T-helper 1 cell (primary cell): ENCODE data around the gene NECAB2.

Experiments used
- DNase-seq, 5 donors: peaks; one replicate each; pipeline ENCODE4 v3.0.0-alpha.2; 2012 to 2020
- total RNA-seq, 4 donors: gene quantifications; one replicate each; lab custom pipeline; 2026; lab: John Stamatoyannopoulos, UW

Gene NECAB2
- total RNA-seq = 0 reads per million in 4 donors

GRCh38 chr16:83967838-83968305 lies at the start of gene NECAB2:
TSS of gene NECAB2 (plus strand) at chr16:83968244. CDS start at chr16:83968649, 405 bp downstream.
- no peak for DNase-seq

GRCh38 chr16:83920894-83921491 lies 47.1 kb upstream of the NECAB2 start:
- DNase-seq = no peak

DNA sequence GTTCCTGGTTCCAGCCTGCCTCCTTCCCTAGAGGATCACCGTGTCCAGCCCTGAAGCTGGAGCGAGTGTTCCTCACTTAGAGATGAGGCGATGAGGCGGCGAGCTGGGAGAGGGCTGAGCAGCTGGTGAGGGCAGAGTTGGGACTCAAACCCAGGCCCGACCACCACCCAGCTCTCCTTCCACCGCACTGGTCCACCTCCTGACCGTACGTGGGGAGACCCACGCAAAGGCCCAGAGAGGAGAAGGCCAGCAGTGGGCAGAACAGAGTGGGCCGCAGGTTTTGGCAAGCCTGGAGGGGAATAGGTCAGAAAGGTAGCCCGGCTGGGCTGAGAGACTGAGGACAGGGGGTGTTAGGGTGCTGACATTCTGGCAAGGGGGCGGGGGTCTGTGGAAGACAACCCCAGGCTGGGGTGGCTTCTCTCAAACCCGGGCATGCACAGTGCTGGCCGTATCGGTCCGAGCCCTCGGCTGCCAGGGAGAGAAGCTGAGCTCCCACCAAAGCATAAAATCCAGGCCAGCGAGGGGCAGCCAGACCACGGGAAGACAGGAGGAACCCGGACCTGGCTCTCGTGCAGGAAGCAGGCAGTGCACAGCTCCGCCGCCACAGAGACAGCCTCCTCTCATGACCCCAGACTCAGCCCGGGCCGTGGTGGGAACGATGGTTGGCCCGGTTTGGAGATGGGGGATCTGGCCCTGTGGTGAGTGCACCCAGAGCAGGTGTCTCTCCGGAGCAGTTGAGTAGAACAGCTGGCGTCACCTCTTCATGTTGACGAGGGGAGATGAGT lies 44.3 kb upstream of the NECAB2 start:
- no peak for DNase-seq

GRCh38 chr16:83924686-83925085 lies 43.4 kb upstream of the NECAB2 start:
- DNase-seq = no peak

DNA sequence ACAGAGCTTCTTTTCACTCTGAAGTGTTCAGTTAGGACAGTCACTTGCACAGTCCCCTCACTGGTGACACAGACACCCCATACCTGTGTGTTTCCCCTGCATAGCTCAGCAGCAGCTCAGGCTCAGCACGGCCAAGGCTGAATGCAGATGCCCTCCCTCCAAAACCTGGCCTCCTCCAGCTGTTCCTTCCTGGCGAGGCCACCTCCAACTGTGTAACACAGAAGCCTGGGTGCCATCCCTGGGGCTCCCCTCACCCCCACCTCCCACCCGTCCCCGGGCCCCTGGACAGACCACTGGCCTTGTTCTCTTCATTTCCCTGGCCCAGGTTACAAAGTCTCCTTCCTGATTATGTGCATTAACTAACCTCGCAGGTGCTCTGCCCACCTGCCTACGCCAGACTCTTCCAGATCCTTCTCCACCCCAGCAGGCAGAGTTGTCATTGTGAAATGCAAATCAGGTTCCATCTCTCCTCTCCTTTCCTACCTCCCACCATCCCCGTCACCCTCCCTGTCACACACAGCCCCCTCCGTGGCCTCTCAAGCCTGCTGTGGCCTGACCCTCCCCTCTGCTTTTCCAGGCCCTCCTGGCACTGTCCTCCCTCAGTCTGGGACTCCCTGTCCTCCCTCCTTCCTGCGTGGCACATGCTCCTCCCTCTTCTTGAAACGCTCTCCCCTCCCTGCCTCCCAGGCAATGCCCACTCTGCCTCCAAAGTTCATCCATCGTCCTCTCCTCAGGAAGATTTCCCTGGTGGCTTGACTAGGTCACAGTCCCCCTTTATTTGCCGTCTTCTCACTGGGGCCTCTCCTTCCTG lies 42.7 kb upstream of the NECAB2 start:
- no peak for DNase-seq

- no peak for DNase-seq
Measured at GRCh38 chr16:83925957-83926725, 41.9 kb upstream of the NECAB2 start.

GRCh38 chr16:83926726-83927397 lies 41.2 kb upstream of the NECAB2 start:
- peak in 3 of 5 donors; percentile 22 to 45 (median 33) for DNase-seq

GRCh38 chr16:83928341-83929055 lies 39.5 kb upstream of the NECAB2 start:
- DNase-seq = no peak

- DNase-seq = no peak
Measured at GRCh38 chr16:83929811-83930555, 38.1 kb upstream of the NECAB2 start.

- no peak for DNase-seq
Measured at GRCh38 chr16:83930730-83931500, 37.1 kb upstream of the NECAB2 start.

DNA sequence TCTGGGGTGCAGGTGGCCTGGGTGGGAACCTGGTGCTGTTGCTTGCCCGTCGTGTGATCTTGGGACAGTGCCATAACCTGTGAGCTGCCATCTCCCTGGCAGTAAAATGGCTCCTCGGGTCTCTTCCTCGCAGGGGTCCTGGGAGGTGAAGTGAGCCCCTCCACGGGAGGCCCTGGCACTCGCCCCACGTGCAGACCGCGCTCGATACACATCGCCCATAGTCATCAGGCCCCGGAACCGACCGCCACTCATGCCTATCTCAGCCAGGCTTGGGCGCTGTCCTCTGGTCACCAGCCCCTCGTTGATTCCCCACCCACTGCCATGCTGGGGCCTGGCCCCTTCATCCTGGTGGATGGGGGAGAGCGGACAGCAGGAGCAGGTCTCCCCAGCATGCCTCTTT lies 36.5 kb upstream of the NECAB2 start:
- no peak for DNase-seq

DNA sequence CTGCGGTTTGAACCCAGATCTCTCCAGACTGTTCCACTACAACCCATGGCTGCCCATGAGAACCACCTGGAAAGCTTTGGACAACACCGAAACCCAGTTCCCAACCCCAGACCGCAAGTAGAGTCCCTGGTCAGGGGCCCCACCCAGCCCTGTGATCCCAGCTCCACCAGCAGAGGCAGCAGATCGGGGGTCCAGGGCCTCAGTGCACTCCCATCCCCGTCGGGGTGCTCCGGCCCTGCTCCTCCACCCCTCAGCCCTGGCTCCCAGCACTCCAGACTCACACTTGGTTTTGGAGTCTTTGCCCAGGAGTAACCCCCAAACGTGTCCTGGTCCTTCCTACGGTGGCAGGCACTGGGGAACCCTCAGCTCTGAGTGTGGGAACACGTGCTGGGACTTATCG lies 35.7 kb upstream of the NECAB2 start:
- no peak for DNase-seq

- no peak for DNase-seq
Measured at GRCh38 chr16:83932955-83933673, 34.9 kb upstream of the NECAB2 start.

DNA sequence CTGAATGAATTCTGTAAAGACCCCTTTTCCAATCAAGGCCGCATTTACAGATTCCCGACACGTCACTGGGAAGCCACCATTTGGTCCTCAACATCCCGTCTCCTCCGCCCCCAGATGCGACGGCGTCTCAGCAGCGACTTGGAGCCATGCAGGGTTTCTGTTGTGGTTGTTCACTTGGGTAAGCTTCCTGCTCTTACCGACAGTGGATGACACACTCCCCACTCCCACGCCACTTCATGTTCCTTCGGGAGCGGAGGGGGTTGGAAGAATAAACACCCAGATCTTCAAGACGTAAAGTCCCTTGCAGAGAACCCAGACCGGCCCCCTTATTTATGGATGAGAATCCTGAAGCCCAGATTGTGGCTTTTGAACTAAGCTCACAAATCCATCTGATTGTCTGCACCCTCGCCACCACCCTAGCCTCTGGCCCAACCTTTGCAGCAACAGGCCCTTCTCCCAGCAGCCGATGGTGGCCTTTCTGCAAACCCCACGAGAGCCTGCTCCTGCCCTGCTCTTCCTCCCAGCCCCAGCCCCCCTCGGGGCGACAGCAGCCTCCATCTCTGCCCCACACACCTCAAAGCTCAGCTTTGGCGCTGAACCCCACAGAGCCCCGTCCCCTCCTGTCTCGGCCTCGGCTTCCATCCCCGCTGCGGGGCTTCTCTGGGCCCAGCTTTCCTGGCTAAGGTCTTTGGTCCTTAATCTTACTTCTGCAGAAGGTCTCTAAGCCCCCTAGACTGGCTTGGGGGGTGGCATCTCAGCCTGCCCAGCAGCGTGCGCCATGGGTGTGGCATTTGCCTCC lies 34.0 kb upstream of the NECAB2 start:
- no peak for DNase-seq

DNA sequence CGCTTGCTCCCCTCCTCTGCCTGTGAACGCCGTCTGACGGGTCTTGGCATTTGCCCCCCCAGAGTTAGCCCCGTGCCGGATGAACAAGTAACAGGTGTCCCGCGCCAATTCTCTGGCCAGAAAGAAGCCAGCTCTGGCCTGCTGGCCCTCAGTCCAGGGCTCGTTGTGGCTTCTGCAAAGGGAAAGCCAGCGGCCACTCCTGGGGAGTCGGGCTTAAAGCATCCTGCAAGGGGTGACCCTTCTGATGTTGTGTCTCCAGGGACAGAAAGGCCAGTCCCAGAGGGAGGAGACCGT lies 33.4 kb upstream of the NECAB2 start:
- DNase-seq = no peak

DNA sequence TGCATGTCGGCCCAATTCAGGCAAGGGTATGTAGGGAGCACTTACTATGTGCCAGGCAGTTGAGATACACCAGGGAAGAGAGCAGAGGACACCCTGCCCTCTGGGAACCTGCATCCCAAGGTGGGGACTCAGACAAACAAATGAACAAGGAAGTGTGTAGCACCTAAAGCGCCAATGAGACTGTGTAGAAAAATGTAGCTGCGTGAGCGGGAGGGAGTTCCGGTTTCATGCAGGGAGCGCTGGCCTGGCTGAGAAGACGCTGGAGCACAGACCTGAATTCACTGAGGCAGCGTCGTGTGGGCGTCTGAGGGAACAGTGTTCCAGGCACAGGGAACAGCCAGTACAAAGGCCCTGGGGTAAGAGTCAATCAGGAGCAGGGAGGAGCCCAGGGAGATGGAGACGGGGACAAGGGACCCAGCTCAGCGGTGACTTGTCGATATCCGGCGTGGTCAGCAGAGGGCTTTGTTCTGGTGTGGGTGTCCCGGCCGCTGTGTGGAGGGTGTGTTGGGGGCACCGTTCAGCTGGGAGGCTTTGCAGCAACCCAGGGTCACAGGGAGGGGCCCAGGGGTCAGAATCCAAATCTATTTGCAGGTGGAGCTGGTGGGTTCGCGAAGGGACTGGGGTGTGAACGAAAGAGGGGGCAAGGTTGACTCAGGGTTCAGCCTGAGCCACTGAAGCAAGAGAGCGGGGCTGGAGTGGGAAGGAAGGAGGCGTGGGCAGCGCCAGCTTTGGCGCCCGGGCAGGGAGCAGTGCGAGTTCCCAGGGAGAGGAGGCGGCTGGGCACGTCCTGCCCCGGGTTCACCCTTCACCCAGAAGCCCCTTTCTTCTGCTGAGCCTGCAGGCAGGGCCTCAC lies 32.8 kb upstream of the NECAB2 start:
- no peak for DNase-seq

DNA sequence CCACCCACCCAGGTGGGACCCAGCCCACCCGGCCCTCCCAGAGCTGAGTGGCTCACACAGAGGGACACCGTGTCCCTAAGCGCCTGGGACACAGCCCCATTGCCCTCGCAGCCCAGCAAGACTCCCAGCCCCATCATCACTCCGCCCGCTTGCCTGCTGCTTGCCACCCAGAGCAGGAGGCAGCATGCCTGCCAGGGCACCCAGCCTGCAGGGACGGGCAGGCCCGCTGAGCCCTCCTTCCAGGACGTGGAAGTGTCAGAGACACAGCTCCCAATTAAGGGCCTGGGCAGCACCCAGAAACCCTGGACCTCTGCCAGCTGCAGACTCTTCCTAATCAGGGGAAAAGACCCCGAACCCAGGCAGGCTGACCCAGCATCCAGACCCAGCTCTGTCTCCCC lies 32.2 kb upstream of the NECAB2 start:
- no peak for DNase-seq
